Stimulated activated CD8-positive, alpha-beta memory T cell treated with anti-CD3 and anti-CD28 coated beads, Interleukin-4, amount 100 ng/mL, for 48 hours (primary cell): ENCODE data around the gene ZDHHC12.
"Not testable (repeated sequence)": the region's sequence is repeated elsewhere in the genome, so short reads cannot be mapped to it uniquely, and the experiment has no call there.

Experiments
- DNase-seq: peaks from one replicate; pipeline ENCODE4 v3.0.0-alpha.2; 2020

Gene ZDHHC12

DNA sequence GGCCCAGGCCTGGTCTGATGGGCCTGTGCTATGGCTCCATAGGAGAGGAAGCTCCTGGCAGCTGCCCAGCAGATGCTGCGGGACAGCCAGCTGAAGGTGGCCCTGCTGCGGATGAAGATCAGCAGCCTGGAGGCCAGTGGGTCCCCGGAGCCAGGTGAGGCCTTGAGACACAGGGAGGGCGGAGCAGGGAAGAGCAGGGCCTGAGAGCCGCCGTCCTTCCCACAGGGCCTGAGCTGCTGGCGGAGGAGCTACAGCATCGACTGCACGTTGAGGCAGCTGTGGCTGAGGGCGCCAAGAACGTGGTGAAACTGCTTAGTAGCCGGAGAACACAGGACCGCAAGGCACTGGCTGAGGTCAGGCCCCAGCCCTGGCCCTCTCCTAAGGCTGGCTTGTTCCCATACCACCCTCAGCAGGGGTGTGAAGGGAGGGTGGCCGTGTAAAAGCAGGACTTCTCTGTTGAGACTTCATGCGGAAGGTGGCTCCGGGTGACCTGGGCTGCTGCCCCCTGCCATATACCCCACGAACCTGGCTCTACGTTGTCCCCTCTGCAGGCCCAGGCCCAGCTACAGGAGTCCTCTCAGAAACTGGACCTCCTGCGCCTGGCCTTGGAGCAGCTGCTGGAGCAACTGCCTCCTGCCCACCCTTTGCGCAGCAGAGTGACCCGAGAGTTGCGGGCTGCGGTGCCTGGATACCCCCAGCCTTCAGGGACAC lies 17.1 kb downstream of the ZDHHC12 start:
- DNase-seq, result no peak

DNA sequence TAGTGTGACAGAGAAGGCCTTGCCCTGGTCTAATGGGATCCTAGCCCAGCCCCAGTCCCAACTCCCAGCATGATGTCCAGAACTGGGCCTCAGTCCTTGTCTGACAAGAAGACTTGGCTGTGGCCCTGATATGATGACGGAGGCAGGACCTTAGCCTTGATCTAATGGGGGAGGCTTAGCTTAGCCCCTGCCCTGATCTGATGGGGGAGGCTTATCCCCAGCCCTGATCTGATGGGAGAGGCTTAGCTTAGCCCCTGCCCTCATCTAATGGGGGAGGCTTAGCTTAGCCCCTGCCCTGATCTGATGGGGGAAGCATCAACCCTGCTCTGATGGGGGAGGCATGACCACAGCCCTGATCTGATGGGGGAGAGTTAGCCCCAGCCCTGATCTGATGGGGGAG lies 17.9 kb downstream of the ZDHHC12 start:
- DNase-seq, result no peak

DNA sequence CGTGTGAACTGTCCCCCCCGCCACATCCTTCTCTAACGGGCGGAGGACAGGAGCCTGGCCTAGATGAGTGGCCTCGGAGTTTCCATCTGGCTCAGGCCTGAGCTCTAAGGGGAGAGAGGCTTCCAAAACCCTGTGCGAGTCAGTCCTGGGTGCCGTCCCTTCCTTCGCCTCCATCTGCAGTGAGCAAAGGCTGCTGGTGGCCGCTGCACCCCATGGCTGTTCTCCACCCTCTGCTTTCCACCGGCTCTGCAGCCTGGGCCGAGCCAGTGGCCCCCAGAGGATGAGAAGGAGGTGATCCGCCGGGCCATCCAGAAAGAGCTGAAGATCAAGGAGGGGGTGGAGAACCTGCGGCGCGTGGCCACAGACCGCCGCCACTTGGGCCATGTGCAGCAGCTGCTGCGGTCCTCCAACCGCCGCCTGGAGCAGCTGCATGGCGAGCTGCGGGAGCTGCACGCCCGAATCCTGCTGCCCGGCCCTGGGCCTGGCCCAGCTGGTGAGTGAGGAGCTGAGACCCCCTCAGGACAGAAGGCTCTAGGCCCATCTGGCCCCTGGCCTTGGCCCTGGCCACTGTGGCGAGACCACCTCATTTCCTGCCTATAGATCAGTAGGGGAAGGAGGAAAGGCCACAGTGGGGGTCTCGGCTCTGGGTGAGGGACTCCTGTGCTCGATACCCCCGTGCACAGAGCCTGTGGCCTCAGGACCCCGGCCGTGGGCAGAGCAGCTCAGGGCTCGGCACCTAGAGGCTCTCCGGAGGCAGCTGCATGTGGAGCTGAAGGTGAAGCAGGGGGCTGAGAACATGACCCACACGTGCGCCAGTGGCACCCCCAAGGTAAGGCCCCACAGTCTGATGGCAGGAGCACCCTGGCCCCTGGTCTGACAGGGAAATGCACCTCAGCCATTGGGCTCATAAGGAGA lies 18.6 kb downstream of the ZDHHC12 start:
- no peak for DNase-seq

DNA sequence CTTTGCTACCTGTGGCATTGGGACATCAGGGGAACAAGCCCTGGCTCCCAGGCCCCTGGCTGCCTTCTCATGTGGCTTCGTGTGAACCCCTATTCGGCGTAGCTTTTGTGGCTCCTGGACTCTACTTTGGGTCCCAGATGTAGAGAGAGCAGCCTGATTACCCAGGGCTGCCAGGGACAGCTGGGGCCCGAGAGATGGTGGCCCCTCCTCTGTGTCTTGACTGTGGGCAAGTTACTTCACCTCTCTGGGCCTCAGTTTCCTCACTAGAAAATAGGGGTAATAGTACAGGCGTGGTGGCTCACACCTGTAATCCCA lies 19.6 kb downstream of the ZDHHC12 start:
- no peak for DNase-seq

DNA sequence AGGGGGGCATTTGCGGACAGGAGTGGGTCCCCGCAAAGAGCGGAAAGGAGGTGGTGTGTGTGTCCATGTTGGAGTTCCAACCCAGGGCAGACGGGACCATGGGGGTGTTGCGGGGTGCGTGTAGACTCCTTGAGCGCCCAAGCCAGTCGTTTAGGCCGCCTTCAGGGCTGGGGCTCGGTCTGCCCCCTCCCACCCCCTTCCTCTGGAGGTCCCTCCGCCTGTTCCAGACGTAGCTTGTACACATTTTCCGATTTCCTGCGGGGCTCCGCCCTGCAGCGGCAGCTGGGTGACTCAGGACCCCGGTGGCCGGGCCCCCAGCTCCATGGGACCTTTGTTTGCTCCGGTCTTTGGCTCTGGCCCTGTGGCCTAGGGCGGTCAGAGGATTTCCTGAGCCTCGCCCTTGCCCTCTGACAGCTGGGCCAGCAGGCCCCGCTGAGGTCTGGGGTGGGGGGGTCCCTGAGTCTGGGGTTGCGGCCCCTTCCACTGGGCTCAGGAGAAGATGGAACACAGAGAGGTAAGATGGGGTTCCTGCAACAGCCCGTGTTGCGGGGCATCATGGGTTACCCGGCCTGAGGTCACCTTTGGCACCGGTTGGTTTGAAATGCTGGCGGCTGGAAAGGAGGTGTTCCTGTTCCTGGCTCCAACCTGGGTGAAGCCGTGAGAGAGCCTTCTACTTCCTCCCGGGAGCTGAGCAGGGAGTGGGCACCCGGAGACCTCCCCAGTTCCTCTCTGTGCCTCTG lies 20.1 kb downstream of the ZDHHC12 start:
- DNase-seq, result no peak

DNA sequence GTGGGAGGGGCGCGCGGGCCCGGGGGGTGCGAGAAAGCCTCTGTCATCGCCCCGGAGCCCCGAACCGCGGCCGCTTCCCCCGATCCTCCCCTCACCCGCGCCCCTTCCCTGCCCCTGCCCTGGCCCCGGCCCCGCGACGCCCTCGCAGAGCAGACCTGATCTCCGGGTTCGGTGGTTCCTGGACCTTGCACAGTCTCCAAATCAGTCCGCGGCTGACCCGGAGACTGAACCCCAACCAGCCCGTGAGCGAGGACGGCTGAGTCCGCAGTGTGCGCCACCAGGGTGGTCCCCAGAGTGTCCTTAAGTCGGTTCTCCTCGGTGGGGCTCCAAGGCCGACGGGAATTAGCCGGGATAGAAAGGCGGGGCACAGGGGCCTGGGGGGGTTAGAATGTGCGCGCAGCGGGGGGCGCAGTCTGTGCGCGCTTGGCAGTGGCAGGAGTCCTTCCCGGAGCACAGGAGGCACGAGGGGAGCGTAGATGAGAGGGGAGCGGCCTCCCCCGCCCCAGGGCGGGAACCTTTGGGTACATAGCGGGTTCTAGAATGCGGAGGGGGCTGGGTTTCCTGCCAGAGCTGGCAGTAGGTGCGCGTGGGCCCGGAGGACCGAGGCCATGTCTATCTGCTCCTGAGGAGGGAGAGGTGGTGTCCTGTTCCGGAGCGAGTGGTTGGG lies 20.8 kb downstream of the ZDHHC12 start:
- peak; percentile 57 for DNase-seq

DNA sequence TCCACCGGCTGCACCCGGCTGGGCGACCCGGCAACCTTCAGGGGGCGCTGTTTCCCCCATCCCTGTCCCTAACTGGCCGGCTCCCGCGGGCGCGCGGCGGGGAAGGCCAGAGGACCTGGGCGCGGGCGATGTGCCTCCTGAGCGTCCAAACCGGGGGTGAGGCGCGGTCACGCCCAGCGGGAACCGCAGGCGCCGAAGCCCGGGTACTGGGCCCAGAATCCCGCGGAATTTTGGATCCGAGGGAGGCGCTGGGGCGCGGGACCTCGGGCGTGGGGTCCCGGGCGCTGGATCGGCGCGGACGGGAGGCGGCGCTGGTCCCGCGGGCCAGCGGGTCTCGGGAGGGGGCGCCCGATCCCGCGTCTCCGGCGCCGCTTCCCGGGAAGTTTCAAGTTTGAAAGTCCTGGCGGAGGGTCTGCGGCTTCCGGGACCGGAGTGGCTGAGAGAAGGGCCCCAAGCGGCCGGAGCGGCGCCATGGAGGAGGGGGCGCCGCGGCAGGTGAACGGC lies 21.4 kb downstream of the ZDHHC12 start, which contains the start of gene PKN3:
TSS of gene PKN3 (plus strand) at position 59 of the 504 bp plus-strand sequence. CDS start at position 472, 413 bp downstream.
- peak; percentile 97 for DNase-seq

DNA sequence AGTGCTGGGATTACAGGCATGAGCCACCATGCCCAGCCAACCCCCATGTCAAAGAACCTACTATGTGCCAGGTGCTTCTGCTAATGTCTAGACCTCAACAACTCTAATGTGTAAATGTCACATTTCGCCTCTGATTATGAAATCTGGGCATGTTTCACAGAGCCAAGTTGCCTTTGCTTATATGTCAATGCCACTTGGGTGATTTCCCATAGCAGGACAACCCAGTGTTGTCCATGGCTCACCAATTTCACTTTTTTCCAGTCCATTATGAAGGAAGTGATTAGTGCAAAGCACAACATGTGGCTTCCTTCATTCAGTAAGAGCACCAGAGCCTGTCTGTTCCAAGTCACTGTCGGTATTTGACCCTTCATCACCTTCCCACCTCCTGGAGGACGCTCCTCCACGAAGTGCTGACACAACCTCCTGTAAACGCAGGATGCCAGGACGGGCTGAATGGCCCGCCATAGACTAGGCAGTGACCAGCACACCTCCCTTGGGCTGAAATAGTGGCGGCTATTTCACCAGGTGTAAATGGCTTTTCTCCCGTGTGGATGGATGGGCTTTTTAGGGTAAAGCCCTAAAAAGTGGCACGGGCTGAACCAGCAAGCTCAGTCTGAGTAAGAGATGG lies 22.6 kb downstream of the ZDHHC12 start:
- DNase-seq, result no peak

DNA sequence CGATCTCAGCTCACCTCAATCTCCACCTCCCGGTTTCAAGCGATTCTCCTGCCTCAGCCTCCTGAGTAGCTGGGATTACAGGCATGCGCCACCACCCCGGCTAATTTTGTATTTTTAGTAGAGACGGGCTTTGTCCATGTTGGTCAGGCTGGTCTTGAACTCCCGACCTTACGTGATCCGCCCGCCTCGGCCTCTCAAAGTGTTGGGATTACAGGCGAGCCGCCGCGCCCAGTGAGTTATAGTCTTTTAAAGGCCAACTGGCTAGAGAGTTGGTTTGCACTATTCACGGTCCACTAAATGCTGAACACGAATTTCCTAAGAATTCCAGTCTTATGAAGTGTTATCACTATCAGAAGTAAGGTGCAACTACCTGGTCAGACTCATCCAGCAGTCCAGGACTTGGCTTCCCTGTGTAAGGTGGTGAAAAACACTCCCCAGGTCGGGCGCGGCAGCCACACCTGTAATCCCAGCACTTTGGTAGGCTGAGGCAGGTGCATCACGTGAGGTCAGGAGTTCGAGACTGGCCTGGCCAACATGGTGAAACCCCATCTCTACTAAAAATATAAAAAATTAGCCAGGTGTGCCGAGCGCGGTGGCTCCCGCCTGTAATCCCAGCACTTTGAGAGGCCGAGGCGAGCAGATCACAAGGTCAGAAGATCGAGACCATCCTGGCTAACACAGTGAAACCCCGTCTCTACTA lies 24.7 kb downstream of the ZDHHC12 start:
- DNase-seq, result not testable (repeated sequence)

DNA sequence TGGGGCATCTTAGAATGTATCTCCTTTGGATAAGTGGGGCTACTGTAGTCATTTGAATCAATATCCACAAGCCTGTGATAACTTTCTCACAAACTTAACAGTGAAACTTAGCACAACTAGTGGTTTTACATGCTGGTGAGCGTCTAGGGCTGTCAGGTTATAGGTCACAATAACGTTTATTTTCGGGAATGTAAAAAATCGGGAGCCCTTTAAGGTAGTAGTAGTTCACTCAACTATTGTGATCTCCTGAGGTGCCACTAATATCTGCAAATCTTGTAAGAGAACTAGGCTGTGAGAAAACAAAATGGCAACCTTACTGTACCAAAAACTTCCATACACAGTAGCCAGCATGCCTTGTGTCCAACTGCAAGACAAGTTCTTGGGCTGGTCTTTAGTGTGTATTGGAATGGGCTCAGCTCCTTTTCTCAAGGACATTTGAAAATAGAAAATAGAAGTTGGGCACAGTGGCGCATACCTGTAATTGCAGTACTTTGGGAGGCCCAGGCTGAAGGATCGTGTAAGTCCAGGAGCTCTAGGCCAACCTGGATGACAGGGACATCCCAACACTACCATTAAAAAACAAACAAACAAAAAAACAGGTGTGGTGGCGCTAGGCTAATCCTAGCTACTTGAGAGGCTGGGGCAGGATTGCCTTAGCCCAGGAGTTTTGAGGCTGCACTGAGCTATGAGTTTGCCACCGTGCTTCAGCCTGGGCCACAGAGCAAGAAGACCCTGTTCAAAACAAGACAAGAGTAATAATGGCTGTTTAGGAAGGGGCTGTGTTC lies 26.8 kb downstream of the ZDHHC12 start:
- DNase-seq, result no peak

DNA sequence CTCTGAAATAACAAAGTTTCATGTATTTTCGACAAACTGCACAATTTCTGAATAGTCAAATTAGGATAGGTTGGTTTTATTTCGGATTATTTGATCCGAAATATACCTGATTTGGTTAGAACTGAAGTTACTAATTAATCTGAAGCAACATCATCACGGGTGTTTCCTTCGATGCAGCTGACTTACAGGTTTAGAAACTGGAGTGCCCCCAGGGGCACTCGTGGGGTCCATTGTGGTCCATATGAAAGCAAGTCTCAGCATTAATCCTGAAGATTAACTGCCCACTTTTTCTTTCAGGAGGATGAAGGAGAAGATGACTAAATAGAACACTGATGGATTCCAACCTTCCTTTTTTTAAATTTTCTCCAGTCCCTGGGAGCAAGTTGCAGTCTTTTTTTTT lies 29.6 kb downstream of the ZDHHC12 start:
- no peak for DNase-seq

DNA sequence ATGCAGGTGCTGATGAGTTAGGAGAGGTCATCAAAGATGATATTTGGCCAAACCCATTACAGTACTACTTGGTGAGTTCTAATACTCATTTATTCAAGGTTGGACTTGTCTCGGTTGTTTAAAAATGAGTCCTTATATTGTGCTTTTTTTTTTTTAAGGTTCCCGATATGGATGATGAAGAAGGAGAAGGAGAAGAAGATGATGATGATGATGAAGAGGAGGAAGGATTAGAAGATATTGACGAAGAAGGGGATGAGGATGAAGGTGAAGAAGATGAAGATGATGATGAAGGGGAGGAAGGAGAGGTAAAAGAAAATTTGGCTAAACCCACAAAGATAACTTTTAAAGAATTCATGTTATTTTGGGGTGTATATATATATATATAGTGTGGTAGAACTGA lies 30.2 kb downstream of the ZDHHC12 start:
- not testable (repeated sequence) for DNase-seq

DNA sequence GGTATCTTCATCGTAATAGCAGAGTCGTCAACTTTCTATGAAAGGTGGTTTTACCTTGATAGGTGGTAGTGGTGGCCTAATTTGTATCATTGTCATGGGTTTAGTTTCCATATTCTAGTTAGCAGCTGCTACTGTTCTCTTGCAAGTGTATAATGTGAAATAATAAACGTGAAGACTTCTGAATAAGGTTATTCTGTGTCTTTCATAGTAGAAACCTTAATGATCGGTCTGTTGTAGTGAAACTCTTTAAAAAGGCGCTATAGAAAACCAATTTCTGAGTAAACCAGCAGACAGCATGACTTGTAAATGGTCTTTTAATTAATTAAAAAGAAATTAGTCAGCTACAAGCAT lies 33.3 kb downstream of the ZDHHC12 start:
- no peak for DNase-seq

DNA sequence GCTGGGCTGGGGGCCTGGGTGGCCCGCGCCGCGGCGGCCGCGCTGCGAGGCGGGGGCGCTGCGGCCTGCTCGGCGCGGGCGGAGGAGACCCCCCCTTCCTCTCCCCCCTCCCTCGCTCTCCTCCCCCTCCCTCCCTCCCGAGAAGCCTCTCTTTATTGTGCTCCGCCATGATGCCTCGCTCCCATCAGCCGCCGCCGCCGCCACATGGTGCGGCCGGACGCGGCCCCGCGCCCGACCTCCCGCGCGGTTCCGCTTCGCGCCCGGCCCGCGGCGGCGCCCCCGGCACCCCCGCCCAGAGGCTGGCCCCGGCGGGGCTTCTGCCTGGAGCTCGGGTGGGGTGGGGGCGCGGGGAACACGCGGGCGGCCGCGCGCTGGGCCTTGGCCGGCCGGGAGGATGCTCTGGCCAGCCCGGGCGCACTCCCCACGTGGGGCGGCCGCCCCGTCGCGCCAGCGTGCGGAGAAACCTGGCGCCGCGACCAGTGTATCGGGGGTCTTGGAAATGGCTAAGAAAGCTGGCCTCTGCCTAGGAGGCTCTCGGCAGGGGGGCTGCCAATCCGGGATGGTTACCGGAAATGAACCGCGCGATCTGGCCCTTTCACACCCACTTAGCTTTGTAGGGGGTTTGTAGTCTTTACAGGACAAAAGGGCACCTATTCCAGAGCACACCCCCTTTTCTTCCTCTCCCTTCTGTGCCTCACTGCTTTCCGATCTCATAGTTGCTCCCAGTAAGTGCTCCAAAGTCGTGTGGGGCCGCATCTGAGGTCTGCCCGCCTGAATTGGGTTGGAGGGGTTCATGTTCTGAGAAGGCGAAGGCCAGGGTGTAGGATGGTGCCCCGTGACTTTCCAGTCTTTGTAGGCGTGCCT lies 33.9 kb downstream of the ZDHHC12 start:
- peak; percentile 55 for DNase-seq

DNA sequence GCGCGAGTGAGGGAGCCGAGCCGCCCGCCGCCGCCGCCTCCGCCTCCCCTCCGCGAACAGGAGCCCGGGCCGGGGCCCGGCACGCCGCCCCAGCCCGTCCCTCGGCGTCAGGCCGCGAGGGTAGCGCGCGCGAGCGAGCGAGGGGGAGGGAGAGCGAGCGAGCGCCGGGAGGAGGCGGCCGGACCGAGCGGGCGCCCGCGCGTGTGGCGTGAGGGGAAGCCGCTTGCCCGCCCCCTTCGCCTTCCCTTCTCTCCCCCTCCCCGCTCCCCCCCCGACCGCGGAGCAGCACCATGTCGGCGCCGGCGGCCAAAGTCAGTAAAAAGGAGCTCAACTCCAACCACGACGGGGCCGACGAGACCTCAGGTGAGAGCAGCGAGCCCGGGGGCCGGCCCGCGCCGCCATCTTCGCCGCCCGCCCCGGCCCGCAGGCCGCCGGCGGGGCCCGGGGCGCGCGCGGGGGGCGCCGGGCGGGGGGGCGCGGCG lies 34.6 kb downstream of the ZDHHC12 start:
- DNase-seq, result peak; percentile 65

DNA sequence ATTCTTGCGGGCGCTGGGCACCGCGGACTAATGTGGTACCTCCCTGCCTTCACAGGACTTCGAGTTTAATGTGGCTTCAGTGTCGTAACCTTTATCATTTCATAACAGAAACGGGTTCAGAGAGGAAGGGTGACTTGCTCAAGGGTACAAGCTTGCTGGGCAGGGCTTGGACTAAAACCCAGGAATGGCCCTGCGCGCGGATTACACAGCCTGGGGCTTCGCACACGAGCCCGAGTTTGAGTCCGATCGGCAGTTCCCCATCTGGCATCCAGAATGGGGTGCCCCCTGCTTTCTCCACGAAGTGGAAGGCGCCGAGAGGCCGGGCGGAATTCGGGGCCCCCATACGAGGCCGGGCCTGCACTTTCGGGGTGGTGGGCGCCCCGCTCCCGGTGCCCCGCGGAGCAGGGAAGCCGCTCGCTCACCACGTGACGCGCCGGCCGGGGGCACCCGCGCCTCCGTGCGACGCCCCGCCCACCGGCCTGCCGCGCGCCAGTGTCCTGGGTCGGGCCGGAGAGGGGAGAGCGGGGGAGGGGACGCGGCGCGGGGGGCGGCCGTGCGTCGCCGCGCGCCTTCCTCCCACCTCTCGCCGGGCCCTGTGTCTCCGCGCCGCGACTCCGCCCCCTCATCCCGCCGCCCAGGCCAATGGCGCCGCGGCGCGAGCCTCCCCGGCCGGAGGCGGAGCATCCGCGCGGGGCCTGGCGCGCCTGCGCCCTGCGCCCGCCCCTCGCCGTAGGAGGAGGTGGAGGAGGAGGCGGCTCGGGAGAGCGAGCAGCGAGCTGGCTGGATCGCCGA lies 35.2 kb downstream of the ZDHHC12 start, which contains the start of gene SET:
TSS of gene SET (plus strand) at position 722 of the 792 bp plus-strand sequence. CDS start 361 bp downstream, outside the sequence.
- DNase-seq, result peak; percentile 94

DNA sequence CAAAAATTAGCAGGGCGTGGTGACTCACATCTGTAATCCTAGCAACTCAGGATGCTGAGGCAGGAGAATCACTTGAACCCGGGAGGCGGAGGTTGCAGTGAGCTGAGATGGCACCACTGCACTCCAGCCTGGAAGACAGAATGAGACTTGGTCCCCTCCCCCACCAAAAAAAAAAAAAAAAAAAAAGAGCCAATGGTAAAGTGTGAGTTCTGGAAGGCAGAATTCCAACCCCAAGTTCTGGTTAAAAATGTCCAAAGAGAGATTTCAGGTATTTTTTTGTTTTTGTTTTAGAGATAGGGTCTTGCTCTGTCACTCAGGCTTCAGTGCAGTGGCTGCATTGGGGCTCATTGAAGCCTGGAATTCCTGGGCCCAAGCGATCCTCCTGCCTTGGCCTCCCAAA lies 36.5 kb downstream of the ZDHHC12 start:
- no peak for DNase-seq

DNA sequence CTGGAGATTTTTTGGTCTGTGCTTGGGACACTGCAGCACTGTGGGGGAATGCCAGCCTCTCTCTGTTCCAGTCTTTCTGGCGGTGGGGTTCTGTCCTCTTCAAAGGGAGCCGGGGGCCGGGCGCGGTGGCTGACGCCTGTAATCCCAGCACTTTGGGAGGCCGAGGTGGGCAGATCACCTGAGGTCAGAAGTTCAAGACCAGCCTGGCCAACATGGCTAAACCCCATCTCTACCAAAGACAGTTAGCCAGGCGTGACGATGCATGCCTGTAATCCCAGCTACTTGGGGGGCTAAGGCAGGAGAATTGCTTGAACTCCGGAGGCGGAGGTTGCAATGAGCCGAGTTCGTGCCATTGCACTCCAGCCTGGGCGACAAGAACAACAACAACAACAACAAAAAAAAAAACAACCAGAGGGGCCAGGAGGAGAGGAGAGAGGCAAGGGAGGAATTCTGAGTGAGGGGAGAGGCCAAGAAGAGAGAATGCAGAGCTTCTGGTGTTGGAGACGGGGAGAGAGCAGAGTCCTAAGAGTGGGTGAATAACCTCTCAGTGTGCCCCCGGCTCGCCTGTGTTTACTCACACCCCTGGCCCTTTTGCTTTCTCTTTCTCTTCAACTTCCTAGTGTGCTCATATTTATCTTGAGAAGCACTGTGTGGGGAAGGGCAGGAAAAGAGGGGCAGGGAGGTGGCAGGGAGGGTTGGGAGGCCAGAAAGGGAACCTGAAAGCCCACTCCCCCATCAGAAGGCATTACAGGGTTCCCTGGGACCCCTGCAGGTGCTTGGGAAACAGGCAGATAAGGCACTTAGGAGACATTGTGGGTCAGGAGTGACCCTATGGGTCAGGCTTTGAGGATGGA lies 38.1 kb downstream of the ZDHHC12 start:
- peak; percentile 55 for DNase-seq
